BLaER1 (cell line): ENCODE results near the gene SYTL3.

Experiments
- H3K27ac ChIP-seq: shearing (Covaris generic); formaldehyde crosslinking; 2 replicates; pipeline ENCODE4 v1.8.1; 2022
- H3K27me3 ChIP-seq: shearing (Covaris generic); formaldehyde crosslinking; 2 replicates; pipeline ENCODE4 v1.8.1; 2022
- H3K36me3 ChIP-seq: shearing (Covaris generic); formaldehyde crosslinking; 2 replicates; pipeline ENCODE4 v1.8.1; 2022
- H3K4me1 ChIP-seq: shearing (Covaris generic); formaldehyde crosslinking; 2 replicates; pipeline ENCODE4 v1.8.1; 2022
- H3K4me2 ChIP-seq: shearing (Covaris generic); formaldehyde crosslinking; 2 replicates; pipeline ENCODE4 v1.8.1; 2022
- H3K4me3 ChIP-seq: shearing (Covaris generic); formaldehyde crosslinking; 2 replicates; pipeline ENCODE4 v1.8.1; 2022
- H3K9ac ChIP-seq: shearing (Covaris generic); formaldehyde crosslinking; 2 replicates; pipeline ENCODE4 v1.8.1; 2022
- H3K9me3 ChIP-seq: shearing (Covaris generic); formaldehyde crosslinking; 2 replicates; pipeline ENCODE4 v1.8.1; 2022
- H4K20me1 ChIP-seq: shearing (Covaris generic); formaldehyde crosslinking; 2 replicates; pipeline ENCODE4 v1.8.1; 2022
- Cebpa-rat ChIP-seq: shearing (Covaris generic); IDR thresholded peaks from 2 replicates; pipeline ENCODE4 v1.8.1; 2022

The SYTL3 gene

GRCh38 chr6:158638324-158638854 is 11.5 kb upstream of the SYTL3 start:
- Histone ChIP-seq H3K27me3 (no peaks in the 10 kb centered on the region), H4K20me1 (peaks cover 68% of the 10 kb centered on the region), H3K4me1 (peaks cover 10% of the 10 kb centered on the region), H3K9me3 (no peaks in the 10 kb centered on the region), H3K27ac (no peak overlapping the region), H3K36me3 (peaks cover 65% of the 10 kb centered on the region), H3K9ac (no peak overlapping the region), H3K4me2 (no peak overlapping the region), H3K4me3 (no peak overlapping the region)
- no peak for TF ChIP-seq Cebpa-rat

DNA sequence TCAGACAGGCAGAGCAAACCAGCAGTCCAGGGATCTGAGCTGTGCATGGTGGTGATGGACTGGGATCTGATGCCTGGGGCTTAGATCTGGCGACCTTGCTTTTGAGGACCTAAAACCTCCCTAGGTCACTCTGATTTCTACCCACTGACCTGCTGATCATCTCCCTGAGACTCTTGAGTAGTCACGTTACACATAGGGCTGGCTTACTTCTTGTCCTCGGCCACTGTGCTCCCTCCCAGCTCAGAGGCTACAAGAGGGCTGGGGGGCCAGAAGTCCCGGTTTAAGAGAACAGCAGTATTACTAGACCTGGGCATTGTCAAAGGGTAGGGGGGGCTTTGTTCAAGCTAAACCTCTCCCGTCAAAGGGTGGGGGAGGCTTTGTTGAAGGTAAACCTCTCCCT is 10.8 kb upstream of the SYTL3 start:
- Histone ChIP-seq H3K9me3 (no peaks in the 10 kb centered on the region), H3K4me2 (no peak overlapping the region), H3K27me3 (no peaks in the 10 kb centered on the region), H3K4me1 (peaks cover 14% of the 10 kb centered on the region), H3K36me3 (peaks cover 65% of the 10 kb centered on the region), H3K27ac (no peak overlapping the region), H3K4me3 (no peak overlapping the region), H4K20me1 (peaks cover 73% of the 10 kb centered on the region), H3K9ac (no peak overlapping the region)
- no peak for TF ChIP-seq Cebpa-rat

DNA sequence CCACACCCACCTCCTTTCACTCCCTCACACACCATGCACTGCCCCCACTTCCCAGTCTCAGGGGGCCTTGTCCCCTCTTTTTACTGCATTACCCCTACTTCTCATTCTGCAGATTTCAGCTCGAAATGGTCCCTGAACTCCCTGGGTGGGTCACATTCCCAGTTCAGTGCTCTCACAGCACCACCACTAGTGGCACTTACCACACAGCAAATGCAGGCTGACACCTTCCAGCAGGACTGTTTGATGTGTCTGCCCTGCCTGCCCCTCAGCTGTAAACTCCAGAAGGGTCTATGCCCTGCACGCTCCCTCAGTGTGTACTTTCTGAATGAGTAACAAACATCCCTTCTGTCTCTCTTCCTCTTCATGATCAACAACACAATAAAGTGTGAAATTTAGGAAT is 9.3 kb upstream of the SYTL3 start:
- Histone ChIP-seq H4K20me1 (peaks cover 73% of the 10 kb centered on the region), H3K9me3 (no peaks in the 10 kb centered on the region), H3K27me3 (0 out of 2 replicates have a peak, but pooled peaks cover under 1% of the 10 kb centered on the region), H3K36me3 (peaks cover 52% of the 10 kb centered on the region), H3K4me1 (peaks cover 22% of the 10 kb centered on the region), H3K4me2 (no peak overlapping the region), H3K4me3 (no peak overlapping the region), H3K27ac (no peak overlapping the region), H3K9ac (no peak overlapping the region)
- TF ChIP-seq Cebpa-rat: no peak

DNA sequence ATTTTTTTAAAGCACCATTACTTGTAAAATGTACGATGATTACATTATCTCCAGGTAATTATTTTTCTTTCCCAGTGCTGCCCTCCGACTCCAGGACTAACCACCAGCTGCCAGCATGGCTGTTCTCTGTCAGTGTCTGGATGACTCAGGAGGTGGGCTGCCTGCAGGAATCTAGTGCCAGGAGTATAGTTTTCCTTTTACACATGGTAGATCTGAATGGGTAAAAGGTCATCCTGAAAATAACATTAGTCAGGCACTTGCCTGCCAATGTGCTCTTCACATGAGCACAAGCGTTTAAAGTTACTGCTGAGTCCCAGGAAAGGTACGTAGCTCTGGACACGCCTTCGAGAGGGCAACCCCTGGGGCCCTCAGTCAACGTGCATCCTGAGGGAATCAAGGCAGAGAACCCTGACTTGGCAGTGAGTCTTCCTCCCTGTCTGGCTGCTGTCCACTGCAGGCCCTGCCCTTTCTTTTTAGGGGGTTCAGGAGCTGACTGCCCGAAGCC is 7.7 kb upstream of the SYTL3 start:
- Histone ChIP-seq H3K4me1 (peaks cover 22% of the 10 kb centered on the region), H3K9ac (no peak overlapping the region), H4K20me1 (peaks cover 63% of the 10 kb centered on the region), H3K4me2 (peak overlapping the region; percentile 92; the same call in 1 of the 2 replicates), H3K9me3 (no peaks in the 10 kb centered on the region), H3K27ac (no peak overlapping the region), H3K27me3 (peaks cover 11% of the 10 kb centered on the region; the same call in 1 of the 2 replicates), H3K36me3 (peaks cover 37% of the 10 kb centered on the region), H3K4me3 (no peak overlapping the region)
- TF ChIP-seq Cebpa-rat: no peak

- H3K36me3 ChIP-seq: peaks cover 24% of the 10 kb centered on the region
- TF ChIP-seq Cebpa-rat: no peak
- H4K20me1 ChIP-seq: peaks cover 52% of the 10 kb centered on the region
- no peaks in the 10 kb centered on the region for H3K9me3 ChIP-seq
- H3K27ac ChIP-seq: peak overlapping the region; percentile 84
- peaks cover 26% of the 10 kb centered on the region for H3K4me1 ChIP-seq
- H3K4me2 ChIP-seq: peak overlapping the region; percentile 92
- peak overlapping the region; percentile 87 for H3K9ac ChIP-seq
- H3K27me3 ChIP-seq: peaks cover 11% of the 10 kb centered on the region; the same call in 1 of the 2 replicates
- H3K4me3 ChIP-seq: peak overlapping the region; percentile 99
Observed at GRCh38 chr6:158643836-158644230, 6.0 kb upstream of the SYTL3 start.

DNA sequence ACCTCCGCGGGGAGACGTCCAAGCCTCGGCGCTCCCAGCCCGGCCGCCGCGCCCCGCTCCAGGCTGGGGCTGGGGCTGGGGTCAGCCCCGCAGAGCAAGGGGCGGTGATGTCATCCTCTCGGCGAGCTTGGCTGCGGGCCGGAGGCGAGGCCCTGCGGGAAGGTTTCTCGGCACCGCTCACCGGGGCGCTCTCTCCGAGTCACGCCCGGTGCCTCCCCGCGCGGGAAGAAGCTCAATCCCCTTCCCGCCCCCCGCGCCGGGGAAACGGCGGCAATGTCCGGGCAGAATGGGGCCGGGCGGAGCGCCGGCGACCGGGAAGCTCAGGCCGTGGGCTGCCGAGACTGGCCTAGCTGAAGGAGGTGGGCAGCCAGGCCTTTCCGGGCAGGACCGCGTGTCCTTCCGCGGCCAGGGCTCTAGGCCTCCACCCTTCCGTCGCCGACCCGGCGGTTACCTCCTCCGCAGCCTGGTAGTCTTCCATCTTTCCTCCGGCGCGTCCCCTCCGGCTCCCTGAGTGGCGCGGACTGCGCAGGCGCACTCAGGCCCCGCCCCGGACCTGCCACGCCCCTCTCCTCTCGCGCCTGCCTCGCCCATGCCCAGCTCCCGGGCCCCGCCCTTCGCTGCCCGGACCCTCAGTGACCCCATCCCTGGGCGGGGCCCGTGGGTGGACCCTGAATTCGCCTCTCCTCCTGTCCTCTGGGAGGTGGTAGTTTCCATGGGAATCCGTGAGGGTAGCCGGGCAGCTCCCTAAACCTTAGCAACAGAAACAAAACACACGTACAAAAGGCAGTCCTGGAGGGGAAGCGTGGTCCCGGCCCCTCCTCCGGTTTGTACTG is 5.4 kb upstream of the SYTL3 start, which contains the start of gene DYNLT1:
Gene DYNLT1 (minus strand): TSS at position 513 of the 833 bp plus-strand sequence. CDS start 35 bp downstream, at position 478.
- Histone ChIP-seq H3K4me1 (peaks cover 32% of the 10 kb centered on the region), H3K36me3 (peaks cover 18% of the 10 kb centered on the region), H3K27ac (peak within 1 kb of the TSS; percentile 84), H3K9ac (peak within 1 kb of the TSS; percentile 87), H3K4me3 (peak within 1 kb of the TSS; percentile 99), H3K9me3 (no peaks in the 10 kb centered on the region), H3K27me3 (peaks cover 11% of the 10 kb centered on the region; the same call in 1 of the 2 replicates), H3K4me2 (peak within 1 kb of the TSS; percentile 92), H4K20me1 (peaks cover 52% of the 10 kb centered on the region)
- no peak for TF ChIP-seq Cebpa-rat

DNA sequence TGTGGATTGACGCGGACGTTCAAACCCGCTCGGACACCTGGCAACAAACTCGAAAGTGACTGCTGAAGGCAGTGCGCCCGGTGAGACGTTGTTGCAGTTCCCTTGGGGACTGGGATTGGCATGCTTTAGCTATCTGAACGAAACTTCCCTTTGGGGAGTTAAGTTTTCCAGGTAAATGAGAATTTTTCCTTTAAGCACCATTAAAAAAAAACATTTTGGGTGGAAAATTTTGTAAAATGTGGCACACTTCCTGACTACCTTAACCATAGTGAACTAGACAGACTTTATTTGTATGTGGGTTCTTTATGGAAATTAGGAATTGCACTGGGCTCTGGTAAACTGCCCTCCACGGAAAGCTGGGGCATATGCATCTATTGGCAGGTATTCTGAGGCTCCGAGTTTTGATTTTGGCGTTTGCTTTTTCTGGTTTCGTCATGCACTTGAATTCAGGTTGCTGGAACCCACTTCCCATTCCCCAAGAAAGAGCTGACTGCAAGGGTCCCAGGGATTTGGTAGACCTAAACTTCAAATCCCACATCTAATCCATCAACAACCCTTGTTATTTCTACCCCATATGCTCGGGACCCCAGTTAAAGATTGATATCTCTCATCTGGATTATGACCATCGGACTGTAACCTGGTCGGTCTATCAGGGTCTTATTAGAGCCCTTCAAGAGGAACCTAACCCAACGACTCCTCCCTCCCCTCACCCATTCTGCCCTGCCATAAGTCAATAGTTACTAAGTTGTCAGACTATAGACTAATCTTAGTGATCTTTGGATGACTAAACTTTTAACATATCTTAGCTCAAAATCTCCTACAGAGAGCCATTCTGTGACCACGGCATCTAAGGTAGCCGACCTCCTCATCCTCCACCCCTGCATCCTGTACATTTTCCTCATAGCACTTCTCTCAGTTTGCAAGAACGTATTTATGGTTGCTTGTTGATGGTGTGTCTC is 4.5 kb upstream of the SYTL3 start:
- peak overlapping the region; percentile 99 for H3K4me3 ChIP-seq
- peaks cover 9% of the 10 kb centered on the region for H3K36me3 ChIP-seq
- no peak overlapping the region for H3K27ac ChIP-seq
- peaks cover 45% of the 10 kb centered on the region for H4K20me1 ChIP-seq
- peak overlapping the region; percentile 87; the same call in 1 of the 2 replicates for H3K9ac ChIP-seq
- TF ChIP-seq Cebpa-rat: no peak
- peak overlapping the region; percentile 92 for H3K4me2 ChIP-seq
- H3K4me1 ChIP-seq: peaks cover 41% of the 10 kb centered on the region
- no peaks in the 10 kb centered on the region for H3K9me3 ChIP-seq
- H3K27me3 ChIP-seq: peaks cover 11% of the 10 kb centered on the region; the same call in 1 of the 2 replicates

GRCh38 chr6:158646023-158646910 is 3.6 kb upstream of the SYTL3 start:
- Histone ChIP-seq H4K20me1 (peaks cover 40% of the 10 kb centered on the region), H3K36me3 (0 out of 2 replicates have a peak, but pooled peaks cover 5% of the 10 kb centered on the region), H3K4me2 (no peak overlapping the region), H3K4me1 (peaks cover 45% of the 10 kb centered on the region), H3K9me3 (no peaks in the 10 kb centered on the region), H3K27me3 (peaks cover 11% of the 10 kb centered on the region; the same call in 1 of the 2 replicates), H3K4me3 (no peak overlapping the region), H3K27ac (no peak overlapping the region), H3K9ac (no peak overlapping the region)
- TF ChIP-seq Cebpa-rat: no peak
